HepG2 (cell line): Measurements from ENCODE around the gene ANKZF1. TPM values are rescaled to one million over a fixed set of nuclear protein-coding genes. Genes with fewer than 3 reads are reported as not detected.

ENCODE experiments used
- MATR3 ChIP-seq: sonication (generic); formaldehyde crosslinking; IDR thresholded peaks from 2 replicates; pipeline ENCODE4 v1.4.0; 2020; ENCODE audit warnings: missing genetic modification reagents
- MYC ChIP-seq: sonication (generic); formaldehyde crosslinking; IDR thresholded peaks from 2 replicates; pipeline ENCODE4 v1.9.0; 2021; ENCODE audit warnings: missing genetic modification reagents, borderline replicate concordance
- NFIC ChIP-seq: IDR thresholded peaks from 2 replicates; pipeline ENCODE4 v1.6.1; 2012; ENCODE audit warnings: mild to moderate bottlenecking, low read length, inconsistent platforms
- RBM22 ChIP-seq: fragments of 200-400 bp; formaldehyde crosslinking; optimal IDR thresholded peaks from 2 replicates; pipeline ENCODE3; 2017; ENCODE audit warnings: mild to moderate bottlenecking, low read length, moderate library complexity
- STAT5B ChIP-seq: sonication (generic); formaldehyde crosslinking; IDR thresholded peaks from 2 replicates; pipeline ENCODE4 v1.4.0; 2020; ENCODE audit warnings: missing genetic modification reagents
- TARDBP ChIP-seq: sonication (generic); formaldehyde crosslinking; IDR thresholded peaks from 2 replicates; pipeline ENCODE4 v1.8.0; 2022; ENCODE audit warnings: mild to moderate bottlenecking, missing genetic modification reagents
- ZNF12 ChIP-seq: sonication (generic); formaldehyde crosslinking; IDR thresholded peaks from 2 replicates; pipeline ENCODE4 v1.5.0; 2020; ENCODE audit warnings: missing genetic modification reagents
- ZNF460 ChIP-seq: sonication (generic); formaldehyde crosslinking; IDR thresholded peaks from 2 replicates; pipeline ENCODE4 v1.5.1; 2020; ENCODE audit warnings: missing genetic modification reagents, mild to moderate bottlenecking, borderline replicate concordance
- ZNF589 ChIP-seq: sonication (generic); formaldehyde crosslinking; conservative IDR thresholded peaks from 2 replicates; pipeline ENCODE4 v1.8.0; 2022; ENCODE audit warnings: mild to moderate bottlenecking, moderate library complexity, missing genetic modification reagents
- ZSCAN20 ChIP-seq: sonication (generic); formaldehyde crosslinking; IDR thresholded peaks from 2 replicates; pipeline ENCODE4 v1.4.0; 2020; ENCODE audit warnings: missing genetic modification reagents, mild to moderate bottlenecking, borderline replicate concordance
- polyA plus RNA-seq, 8 experiments: library from polyadenylated mRNA; depleted of rRNA in 3 of 8; stranded (reverse) in 7 of 8; unstranded in 1 of 8; fragments of >200 nt; fragmentation: Illumina TruSeq in 4 of 8; extraction: Trizol in 4 of 8; gene quantifications; 2 replicates each; pipeline versions ENCODE4 v1.2.1 to v1.2.3, GENCODE V29; 2011 to 2016; ENCODE audit warnings: low read depth in 4 of 8, missing spikeins in 1 of 8, mixed read lengths in 1 of 8; ENCODE audit not compliant: insufficient read depth in 1 of 8
- total RNA-seq, 5 experiments: library from RNA; depleted of rRNA; stranded (reverse); fragments of >200 nt; fragmentation: Illumina TruSeq; extraction: Trizol; gene quantifications; 2 replicates each; pipeline ENCODE4 v1.2.3, GENCODE V29; 2016; ENCODE audit warnings: low read depth in 1 of 5
- TF ChIP-seq, protein P1 (sequence below): sonication (generic); formaldehyde crosslinking; IDR thresholded peaks from 2 replicates; pipeline ENCODE4 v1.9.0; 2021; ENCODE audit warnings: missing genetic modification reagents, borderline replicate concordance
- TF ChIP-seq, protein P2 (sequence below): sonication (generic); formaldehyde crosslinking; conservative IDR thresholded peaks from 2 replicates; pipeline ENCODE4 v1.4.0; 2020; ENCODE audit warnings: missing genetic modification reagents
- TF ChIP-seq, protein P3 (sequence below): sonication (generic); formaldehyde crosslinking; IDR thresholded peaks from 2 replicates; pipeline ENCODE4 v1.5.0; 2020; ENCODE audit warnings: mild to moderate bottlenecking, missing genetic modification reagents, borderline replicate concordance
- TF ChIP-seq, protein P4 (sequence below): IDR thresholded peaks from 2 replicates; pipeline ENCODE4 v1.6.1; 2016; ENCODE audit warnings: low read depth, missing genetic modification reagents, missing compliant biosample characterization

The ANKZF1 gene
- total and polyA plus RNA-seq, 2 of the 13 experiments (the other 11 are each of a cell fraction or from before 2014, with no cell fraction given), result 25.3 to 128 TPM

DNA sequence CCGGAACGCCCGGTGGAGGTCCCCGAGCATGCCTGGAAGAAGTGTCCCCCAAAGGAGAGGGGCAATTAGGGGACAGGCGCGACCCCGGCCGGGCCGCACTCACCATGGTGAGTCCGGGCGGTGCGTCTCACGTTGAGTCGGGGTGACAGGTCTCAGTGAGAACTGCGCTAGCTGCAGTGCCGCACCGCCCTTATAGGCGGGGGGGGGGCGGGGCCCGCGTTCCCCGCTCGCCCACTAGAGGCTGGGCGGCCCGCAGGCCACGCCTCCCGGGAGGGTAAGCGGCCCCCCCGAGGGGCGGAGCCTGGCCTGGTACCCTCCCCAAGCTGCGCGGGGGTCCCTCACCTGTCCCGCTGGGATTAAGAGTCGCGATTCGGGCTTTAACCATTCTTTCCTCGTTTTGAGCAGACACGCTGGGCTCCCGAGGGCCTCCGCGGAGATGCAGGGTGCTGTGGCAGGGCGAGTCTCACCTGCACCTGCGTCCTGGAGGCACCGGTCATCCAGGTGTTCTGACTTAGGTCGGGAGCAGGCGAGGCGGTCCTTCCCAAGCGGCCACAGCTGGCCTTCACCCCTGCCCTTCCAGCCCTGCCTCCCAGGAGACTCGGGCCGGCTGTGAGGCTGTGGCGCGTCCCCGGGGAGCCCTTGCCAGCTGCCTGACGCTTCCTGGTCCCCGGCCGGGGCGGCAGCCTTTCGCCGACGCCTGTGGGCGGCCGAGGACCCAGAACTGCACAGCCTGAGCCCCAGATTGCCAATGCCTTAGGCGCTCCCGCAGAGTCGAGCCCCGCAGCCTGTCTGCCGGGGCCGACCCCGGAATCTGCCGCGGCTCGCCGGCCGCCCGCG lies 24.4 kb downstream of the ANKZF1 start, which contains the start of gene TUBA4A (continued):
- TF ChIP-seq ZSCAN20 (CRISPR knock-in tag), result peak; percentile 92; the same call in 1 of the 2 replicates
- TF ChIP-seq, protein P1, sequence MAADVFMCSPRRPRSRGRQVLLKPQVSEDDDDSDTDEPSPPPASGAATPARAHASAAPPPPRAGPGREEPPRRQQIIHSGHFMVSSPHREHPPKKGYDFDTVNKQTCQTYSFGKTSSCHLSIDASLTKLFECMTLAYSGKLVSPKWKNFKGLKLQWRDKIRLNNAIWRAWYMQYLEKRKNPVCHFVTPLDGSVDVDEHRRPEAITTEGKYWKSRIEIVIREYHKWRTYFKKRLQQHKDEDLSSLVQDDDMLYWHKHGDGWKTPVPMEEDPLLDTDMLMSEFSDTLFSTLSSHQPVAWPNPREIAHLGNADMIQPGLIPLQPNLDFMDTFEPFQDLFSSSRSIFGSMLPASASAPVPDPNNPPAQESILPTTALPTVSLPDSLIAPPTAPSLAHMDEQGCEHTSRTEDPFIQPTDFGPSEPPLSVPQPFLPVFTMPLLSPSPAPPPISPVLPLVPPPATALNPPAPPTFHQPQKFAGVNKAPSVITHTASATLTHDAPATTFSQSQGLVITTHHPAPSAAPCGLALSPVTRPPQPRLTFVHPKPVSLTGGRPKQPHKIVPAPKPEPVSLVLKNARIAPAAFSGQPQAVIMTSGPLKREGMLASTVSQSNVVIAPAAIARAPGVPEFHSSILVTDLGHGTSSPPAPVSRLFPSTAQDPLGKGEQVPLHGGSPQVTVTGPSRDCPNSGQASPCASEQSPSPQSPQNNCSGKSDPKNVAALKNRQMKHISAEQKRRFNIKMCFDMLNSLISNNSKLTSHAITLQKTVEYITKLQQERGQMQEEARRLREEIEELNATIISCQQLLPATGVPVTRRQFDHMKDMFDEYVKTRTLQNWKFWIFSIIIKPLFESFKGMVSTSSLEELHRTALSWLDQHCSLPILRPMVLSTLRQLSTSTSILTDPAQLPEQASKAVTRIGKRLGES, result no peak
- no peak for TF ChIP-seq NFIC
- TF ChIP-seq, protein P2, sequence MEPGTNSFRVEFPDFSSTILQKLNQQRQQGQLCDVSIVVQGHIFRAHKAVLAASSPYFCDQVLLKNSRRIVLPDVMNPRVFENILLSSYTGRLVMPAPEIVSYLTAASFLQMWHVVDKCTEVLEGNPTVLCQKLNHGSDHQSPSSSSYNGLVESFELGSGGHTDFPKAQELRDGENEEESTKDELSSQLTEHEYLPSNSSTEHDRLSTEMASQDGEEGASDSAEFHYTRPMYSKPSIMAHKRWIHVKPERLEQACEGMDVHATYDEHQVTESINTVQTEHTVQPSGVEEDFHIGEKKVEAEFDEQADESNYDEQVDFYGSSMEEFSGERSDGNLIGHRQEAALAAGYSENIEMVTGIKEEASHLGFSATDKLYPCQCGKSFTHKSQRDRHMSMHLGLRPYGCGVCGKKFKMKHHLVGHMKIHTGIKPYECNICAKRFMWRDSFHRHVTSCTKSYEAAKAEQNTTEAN (CRISPR knock-in tag), result 0 out of 2 replicates have a peak, but pooled peaks have one; percentile 24
- no peak for TF ChIP-seq STAT5B (CRISPR knock-in tag)
- TF ChIP-seq MYC, result peak; percentile 46
- no peak for TF ChIP-seq MATR3 (CRISPR knock-in tag)
- TF ChIP-seq TARDBP (CRISPR knock-in tag), result 0 out of 2 replicates have a peak, but pooled peaks have one; percentile 43
- no peak for TF ChIP-seq ZNF12
- TF ChIP-seq RBM22, result no peak
- TF ChIP-seq, protein P3, sequence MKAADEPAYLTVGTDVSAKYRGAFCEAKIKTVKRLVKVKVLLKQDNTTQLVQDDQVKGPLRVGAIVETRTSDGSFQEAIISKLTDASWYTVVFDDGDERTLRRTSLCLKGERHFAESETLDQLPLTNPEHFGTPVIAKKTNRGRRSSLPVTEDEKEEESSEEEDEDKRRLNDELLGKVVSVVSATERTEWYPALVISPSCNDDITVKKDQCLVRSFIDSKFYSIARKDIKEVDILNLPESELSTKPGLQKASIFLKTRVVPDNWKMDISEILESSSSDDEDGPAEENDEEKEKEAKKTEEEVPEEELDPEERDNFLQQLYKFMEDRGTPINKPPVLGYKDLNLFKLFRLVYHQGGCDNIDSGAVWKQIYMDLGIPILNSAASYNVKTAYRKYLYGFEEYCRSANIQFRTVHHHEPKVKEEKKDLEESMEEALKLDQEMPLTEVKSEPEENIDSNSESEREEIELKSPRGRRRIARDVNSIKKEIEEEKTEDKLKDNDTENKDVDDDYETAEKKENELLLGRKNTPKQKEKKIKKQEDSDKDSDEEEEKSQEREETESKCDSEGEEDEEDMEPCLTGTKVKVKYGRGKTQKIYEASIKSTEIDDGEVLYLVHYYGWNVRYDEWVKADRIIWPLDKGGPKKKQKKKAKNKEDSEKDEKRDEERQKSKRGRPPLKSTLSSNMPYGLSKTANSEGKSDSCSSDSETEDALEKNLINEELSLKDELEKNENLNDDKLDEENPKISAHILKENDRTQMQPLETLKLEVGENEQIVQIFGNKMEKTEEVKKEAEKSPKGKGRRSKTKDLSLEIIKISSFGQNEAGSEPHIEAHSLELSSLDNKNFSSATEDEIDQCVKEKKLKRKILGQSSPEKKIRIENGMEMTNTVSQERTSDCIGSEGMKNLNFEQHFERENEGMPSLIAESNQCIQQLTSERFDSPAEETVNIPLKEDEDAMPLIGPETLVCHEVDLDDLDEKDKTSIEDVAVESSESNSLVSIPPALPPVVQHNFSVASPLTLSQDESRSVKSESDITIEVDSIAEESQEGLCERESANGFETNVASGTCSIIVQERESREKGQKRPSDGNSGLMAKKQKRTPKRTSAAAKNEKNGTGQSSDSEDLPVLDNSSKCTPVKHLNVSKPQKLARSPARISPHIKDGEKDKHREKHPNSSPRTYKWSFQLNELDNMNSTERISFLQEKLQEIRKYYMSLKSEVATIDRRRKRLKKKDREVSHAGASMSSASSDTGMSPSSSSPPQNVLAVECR (CRISPR knock-in tag), result peak; percentile 77
- TF ChIP-seq ZNF460 (CRISPR knock-in tag), result no peak
- peak; percentile 35; the same call in 1 of the 2 replicates for TF ChIP-seq ZNF589 (CRISPR knock-in tag)
- TF ChIP-seq, protein P4, sequence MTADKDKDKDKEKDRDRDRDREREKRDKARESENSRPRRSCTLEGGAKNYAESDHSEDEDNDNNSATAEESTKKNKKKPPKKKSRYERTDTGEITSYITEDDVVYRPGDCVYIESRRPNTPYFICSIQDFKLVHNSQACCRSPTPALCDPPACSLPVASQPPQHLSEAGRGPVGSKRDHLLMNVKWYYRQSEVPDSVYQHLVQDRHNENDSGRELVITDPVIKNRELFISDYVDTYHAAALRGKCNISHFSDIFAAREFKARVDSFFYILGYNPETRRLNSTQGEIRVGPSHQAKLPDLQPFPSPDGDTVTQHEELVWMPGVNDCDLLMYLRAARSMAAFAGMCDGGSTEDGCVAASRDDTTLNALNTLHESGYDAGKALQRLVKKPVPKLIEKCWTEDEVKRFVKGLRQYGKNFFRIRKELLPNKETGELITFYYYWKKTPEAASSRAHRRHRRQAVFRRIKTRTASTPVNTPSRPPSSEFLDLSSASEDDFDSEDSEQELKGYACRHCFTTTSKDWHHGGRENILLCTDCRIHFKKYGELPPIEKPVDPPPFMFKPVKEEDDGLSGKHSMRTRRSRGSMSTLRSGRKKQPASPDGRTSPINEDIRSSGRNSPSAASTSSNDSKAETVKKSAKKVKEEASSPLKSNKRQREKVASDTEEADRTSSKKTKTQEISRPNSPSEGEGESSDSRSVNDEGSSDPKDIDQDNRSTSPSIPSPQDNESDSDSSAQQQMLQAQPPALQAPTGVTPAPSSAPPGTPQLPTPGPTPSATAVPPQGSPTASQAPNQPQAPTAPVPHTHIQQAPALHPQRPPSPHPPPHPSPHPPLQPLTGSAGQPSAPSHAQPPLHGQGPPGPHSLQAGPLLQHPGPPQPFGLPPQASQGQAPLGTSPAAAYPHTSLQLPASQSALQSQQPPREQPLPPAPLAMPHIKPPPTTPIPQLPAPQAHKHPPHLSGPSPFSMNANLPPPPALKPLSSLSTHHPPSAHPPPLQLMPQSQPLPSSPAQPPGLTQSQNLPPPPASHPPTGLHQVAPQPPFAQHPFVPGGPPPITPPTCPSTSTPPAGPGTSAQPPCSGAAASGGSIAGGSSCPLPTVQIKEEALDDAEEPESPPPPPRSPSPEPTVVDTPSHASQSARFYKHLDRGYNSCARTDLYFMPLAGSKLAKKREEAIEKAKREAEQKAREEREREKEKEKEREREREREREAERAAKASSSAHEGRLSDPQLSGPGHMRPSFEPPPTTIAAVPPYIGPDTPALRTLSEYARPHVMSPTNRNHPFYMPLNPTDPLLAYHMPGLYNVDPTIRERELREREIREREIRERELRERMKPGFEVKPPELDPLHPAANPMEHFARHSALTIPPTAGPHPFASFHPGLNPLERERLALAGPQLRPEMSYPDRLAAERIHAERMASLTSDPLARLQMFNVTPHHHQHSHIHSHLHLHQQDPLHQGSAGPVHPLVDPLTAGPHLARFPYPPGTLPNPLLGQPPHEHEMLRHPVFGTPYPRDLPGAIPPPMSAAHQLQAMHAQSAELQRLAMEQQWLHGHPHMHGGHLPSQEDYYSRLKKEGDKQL, result no peak
